Activated CD4-positive, alpha-beta T cell treated with anti-CD3 and anti-CD28 coated beads, Interleukin-2, Interleukin-4, amounts not matched to agents 100 ng/mL and 50 ng/mL, durations not matched to agents 16 hours and 8 hours (primary cell): ENCODE measurements around the gene BDH2.

ENCODE experiments used
- DNase-seq: peaks from one replicate; pipeline ENCODE4 v3.0.0-alpha.2; 2020; ENCODE audit warnings: low spot score

The BDH2 gene

GRCh38 chr4:103085555-103086196 is 14.0 kb downstream of the BDH2 start:
- no peak for DNase-seq

DNA sequence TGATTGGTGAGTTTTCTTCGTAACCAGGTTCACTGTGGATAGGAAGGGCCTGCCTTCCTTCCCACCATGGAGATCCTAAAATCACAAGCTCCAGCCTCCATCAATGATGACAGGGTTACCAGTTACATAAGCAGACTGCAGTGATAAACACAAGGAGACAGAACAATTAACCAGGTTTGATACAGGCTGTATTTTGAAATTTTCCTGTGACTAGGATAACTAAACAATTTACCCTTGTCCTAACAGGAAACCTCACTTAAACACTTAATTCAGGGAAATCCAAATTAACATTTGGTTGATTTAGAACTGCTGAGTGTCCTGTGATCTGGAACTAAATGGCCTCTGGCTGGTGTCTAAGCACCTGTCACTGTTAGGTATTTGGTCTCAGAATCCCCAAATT is 20.0 kb downstream of the BDH2 start:
- no peak for DNase-seq

DNA sequence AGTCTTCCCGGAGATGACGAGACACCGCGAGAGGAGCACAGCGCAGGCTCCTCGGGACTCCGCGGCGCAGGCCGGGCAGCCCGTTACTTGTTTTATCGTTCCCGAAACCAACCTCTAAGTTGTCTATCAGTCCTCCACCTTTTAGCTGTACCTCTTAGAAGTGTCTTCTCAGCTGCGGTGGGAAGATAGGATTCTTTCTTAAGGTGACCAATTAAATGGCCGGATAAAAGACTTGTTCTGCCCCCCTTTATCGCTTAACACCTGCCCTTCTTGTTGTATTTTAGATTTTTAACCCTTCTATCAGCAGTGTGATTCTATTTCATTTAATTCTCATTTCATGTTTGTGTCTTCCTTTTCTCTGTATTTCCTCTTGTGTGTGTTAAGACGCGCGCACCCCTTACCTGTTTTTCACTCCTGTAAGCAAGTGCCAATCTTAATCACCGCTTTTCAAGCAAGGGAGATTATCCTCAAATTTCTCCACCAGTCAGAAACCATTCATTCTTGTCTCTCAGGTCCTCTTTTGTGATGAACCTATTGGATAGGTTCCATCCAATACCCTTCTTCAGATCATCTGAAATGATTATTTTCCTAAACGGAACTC is 22.8 kb downstream of the BDH2 start, which contains the start of gene SLC9B2:
Gene SLC9B2, minus strand, starts transcription at position 15 of the 601 bp plus-strand sequence. CDS start 9,211 bp downstream, outside the sequence.
- peak; percentile 13 for DNase-seq

GRCh38 chr4:103075894-103076746 is 23.5 kb downstream of the BDH2 start:
- DNase-seq = peak; percentile 65

DNA sequence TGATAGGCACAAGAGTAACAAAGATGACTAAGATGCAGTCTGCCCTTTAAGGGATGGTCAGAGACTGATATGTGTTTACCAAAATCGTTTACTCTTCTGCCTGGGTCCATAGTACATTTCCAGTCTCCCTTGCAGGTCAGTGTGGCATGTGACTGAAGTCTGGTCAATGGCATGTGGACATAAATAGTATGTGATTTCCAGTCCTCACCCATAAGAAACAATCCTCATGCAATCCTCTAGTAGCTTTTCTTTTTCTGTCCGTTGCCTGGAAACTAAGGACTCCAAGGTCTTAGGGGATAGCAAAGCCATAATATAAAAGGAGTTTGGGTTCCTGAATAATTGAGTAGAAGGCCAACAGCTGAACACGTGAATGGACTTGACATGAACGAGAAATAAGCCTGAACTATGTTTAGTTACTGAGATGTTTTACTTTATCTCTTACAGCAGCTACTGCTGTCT is 24.2 kb downstream of the BDH2 start:
- no peak for DNase-seq

- no peak for DNase-seq
Measured at GRCh38 chr4:103074744-103075434, 24.7 kb downstream of the BDH2 start.

GRCh38 chr4:103073792-103074438 is 25.7 kb downstream of the BDH2 start:
- DNase-seq = no peak

- DNase-seq = no peak
Measured at GRCh38 chr4:103067841-103068547, 31.6 kb downstream of the BDH2 start.

DNA sequence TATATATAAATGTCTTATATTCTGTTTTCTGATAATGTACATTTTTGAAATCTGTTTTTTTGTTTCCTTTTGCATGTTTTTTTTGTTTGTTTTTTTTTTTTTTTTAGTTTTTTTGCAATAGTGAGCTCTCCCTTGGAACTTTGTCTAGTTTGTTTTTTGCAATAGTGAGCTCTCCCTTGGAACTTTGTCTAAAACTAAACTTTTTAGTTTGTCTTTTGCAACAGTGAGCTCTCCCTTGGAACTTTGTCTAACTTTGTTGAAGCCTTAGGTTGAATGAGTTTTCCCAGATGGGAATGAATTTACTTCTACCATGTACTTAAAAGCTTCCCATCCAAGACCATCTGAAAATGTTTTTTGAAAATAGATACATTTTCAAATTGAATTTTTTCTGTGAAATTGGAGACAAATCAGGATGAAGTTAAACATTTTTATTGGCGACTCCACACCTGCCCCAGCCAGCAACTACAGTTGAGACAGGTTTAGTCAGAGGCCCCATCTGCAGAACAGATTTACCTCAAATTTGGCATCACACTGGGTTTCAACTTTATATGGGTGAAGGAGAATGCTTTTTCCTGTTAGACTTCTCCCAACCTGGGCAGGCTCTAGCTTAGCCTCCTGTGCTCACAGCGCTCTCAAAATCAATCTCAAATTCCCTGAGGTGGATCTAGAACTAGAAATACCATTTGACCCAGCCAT is 39.0 kb downstream of the BDH2 start:
- no peak for DNase-seq

- DNase-seq = no peak
Measured at GRCh38 chr4:103054030-103054429, 45.6 kb downstream of the BDH2 start.

DNA sequence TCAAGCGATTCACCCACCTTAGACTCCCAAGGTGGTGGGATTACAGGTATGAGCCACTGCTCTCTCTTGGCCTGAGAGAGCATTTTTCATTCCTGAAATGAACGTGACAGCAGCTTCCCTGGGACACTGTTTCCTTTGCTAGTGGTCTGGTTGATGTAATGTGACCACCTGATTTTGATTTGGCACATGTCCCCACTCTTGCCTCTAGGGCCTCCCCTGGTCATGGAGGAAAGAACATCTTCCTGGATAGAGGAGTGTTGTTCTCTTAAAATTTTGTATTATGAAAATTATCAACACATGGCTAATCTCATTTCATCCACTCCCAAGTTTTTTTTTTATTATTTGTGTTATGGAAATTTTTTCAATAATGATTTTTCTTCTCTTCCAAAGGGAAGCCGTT is 46.9 kb downstream of the BDH2 start:
- DNase-seq = no peak

DNA sequence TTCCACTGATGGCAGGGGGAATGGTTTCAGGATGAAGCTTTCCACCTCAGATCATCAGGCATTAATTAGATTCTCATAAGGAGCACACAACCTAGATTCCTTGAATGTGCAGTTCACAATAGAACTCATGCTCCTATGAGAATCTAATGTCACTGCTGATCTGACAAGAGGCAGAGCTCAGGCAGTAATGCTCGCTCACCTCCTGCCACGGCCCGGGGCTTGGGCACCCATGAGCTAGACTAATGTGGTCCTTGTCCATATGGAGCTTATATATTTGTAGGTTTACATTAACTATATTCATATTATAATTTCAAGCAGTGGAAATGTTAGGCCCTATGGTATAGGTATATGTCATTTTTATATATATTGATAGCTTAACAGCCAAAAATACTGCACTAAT is 47.5 kb downstream of the BDH2 start:
- DNase-seq = no peak

DNA sequence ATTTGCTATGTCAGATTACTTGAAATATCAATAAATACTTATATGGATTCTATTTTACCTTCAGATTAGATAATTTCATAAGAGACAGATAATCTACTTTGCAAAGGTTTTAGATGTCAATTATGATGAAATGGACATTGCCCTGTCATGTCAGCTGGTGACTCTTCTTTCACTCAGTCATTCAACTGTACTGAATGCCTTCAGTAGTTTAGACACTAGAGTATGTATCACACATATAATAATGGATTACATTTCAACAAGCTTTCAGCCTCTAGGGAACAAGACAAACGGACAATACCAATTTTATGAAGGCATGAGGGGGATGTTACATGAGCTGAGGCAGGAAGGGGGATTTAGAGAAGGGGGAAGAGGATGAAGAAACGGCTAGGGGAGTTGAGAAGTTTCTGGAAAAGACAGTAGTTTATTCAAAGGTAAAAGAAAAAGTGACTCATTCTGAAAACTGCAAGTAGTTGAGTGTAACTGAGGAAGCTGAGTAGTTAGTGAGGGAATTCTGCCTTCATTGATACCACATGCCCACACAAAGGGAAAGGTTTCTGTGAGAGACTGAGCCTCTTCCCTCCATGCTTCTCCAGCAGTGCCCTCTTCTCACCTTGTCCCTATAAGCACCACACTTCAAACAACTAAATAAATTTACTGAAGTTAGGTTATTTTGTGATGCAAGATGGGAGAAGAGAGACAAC is 48.7 kb downstream of the BDH2 start:
- DNase-seq = no peak

GRCh38 chr4:103046416-103047290 is 53.0 kb downstream of the BDH2 start:
- DNase-seq = peak; percentile 54

DNA sequence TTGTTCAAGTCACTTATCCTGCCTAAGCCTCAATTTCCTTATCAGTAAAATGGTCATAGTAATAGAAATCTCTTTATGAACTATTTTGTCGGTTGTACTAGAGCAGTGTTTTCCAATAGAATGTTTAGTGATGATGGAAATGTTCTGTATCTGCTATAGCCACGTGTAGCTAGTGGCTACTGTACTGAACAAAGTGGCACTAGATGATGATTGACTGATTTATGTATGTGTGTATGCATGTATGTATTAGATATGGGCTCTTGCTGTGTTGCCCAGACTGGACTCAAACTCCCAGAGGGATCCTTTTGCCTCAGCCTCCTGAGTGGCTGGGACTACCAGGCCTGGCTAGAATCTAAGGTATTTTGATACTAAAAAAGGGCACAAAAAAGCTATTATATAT is 55.5 kb downstream of the BDH2 start:
- DNase-seq = no peak

DNA sequence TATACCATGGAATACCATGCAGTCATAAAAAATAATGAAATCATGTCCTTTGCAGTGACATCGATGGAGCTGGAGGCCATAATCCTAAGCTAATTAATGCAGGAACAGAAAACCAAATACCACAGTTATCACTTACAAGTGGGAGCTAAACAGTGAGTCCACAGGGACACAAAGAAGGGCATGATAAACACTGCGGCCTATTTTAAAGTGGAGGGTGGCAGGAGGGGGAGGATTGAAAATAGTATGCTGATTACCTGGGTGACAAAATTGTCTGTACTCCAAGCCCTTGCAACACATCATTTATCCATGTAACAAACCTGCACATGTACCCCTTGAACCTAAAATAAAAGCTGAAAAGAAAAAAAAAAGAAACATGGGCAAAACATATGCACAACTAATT is 63.5 kb downstream of the BDH2 start:
- no peak for DNase-seq

- DNase-seq = no peak
Measured at GRCh38 chr4:103032574-103032973, 67.1 kb downstream of the BDH2 start.

- DNase-seq = no peak
Measured at GRCh38 chr4:103030791-103031190, 68.8 kb downstream of the BDH2 start.

GRCh38 chr4:103029300-103029699 is 70.3 kb downstream of the BDH2 start:
- DNase-seq = no peak
